Measurements from ENCODE around the gene DNM2. TPM values are rescaled to one million over a fixed set of nuclear protein-coding genes. Genes with fewer than 3 reads are reported as not detected.

Gene DNM2
- total and polyA plus RNA-seq, 10 of the 15 experiments (the other 5 are each of a cell fraction or from before 2014, with no cell fraction given), result 1.2 to 146 (median 68.9) TPM

- WGBS (ENCODE audit: insufficient coverage, insufficient replicate concordance, low lambda C conversion rate, missing lambda C conversion rate), result 44% methylated on average over 12 of the region's 12 CpGs
These were observed 13.1 kb downstream of the DNM2 start for GRCh38 chr19:10730932-10731331.

GRCh38 chr19:10735741-10736140 lies 17.9 kb downstream of the DNM2 start:
- Histone ChIP-seq H3K4me3 (no peak overlapping the region), H3K27me3 (replicated peaks in 1 of 2; ENCODE audit: control insufficient read depth in 2 of 2, insufficient read depth in 2 of 2, low read length in 1 of 2) (no peaks in the 10 kb centered on the region), H3K9ac (ENCODE audit: control insufficient read depth, insufficient read depth, low read length) (no peak overlapping the region), H3K36me3 (ENCODE audit: control insufficient read depth in 2 of 2, insufficient read depth in 2 of 2, low read length in 1 of 2) (peaks cover 2 to 3% of the 10 kb centered on the region in 2 experiments; a peak in 3 of 4 replicates), H3K27ac (ENCODE audit: control insufficient read depth, insufficient read depth) (no peak overlapping the region), H2AFZ (ENCODE audit: control insufficient read depth, low read depth, low read length) (no peak overlapping the region), H3K9me3 (replicated peaks; ENCODE audit: control insufficient read depth, insufficient read depth, low read length) (no peaks in the 10 kb centered on the region; the same call in 1 of the 3 replicates), H3K4me2 (ENCODE audit: control insufficient read depth, insufficient read depth) (no peak overlapping the region), H3K4me1 (ENCODE audit: control insufficient read depth, insufficient read depth, low read length) (peaks cover 28% of the 10 kb centered on the region), H4K20me1 (ENCODE audit: control insufficient read depth, insufficient read depth) (no peaks in the 10 kb centered on the region), H3K79me2 (ENCODE audit: control insufficient read depth, insufficient read depth, low read length) (peaks cover 70% of the 10 kb centered on the region)
- ChIA-PET RAD21 (ENCODE audit: unreplicated experiment) (interaction anchor here (0.6 to 1.4 kb wide), 2 partner anchors 18 to 22 kb away, joined by 4 read pairs; partner anchors contain the start of gene DNM2), CTCF (interaction anchor here (3.2 kb wide), 1 partner anchor 19 kb away, joined by 9 read pairs; the partner anchor contains the start of gene DNM2), SMC1A (ENCODE audit: uncharacterized antibody, unreplicated experiment) (interaction anchor here (1.3 kb wide), 1 partner anchor 19 kb away, joined by 3 read pairs; no protein-coding TSS in a partner anchor), POLR2A (interaction anchor here (0.6 kb wide), 1 partner anchor 226 kb away, joined by 4 read pairs; no protein-coding TSS in a partner anchor)
- DNase-seq (ENCODE audit: low read depth, low spot score), result no peak
- FAIRE-seq, result no peak
- intact Hi-C loops (cut with micrococcal nuclease; ENCODE audit: unreplicated experiment), result no loop called here
- BruUV-seq (replicated peaks), result no TSS peak
- 82% methylated on average over 5 of the region's 5 CpGs for WGBS (ENCODE audit: insufficient coverage, insufficient replicate concordance, low lambda C conversion rate, missing lambda C conversion rate)
- TF ChIP-seq IRF5 (IDR thresholded peaks at IDR 0.05; ENCODE audit: borderline replicate concordance), result no peak
- no peak for TF ChIP-seq HDAC6 (IDR thresholded peaks at IDR 0.05; ENCODE audit: unreplicated experiment)
- no peak for TF ChIP-seq TBL1XR1 (IDR thresholded peaks at IDR 0.05; ENCODE audit: low read depth, low read length)
- no peak for TF ChIP-seq RBBP5 (conservative IDR thresholded peaks at IDR 0.05)
- no peak for TF ChIP-seq TCF3 (IDR thresholded peaks at IDR 0.05; ENCODE audit: borderline replicate concordance, insufficient read depth, low read depth, low read length)
- TF ChIP-seq MTA3 (IDR thresholded peaks at IDR 0.05; ENCODE audit: borderline replicate concordance, low read length), result no peak
- no peak for TF ChIP-seq SKIL (IDR thresholded peaks at IDR 0.05; ENCODE audit: low read depth, poor library complexity, severe bottlenecking)
- TF ChIP-seq IRF4 (IDR thresholded peaks at IDR 0.05; ENCODE audit: low read depth, low read length), result no peak
- TF ChIP-seq FOS (IDR thresholded peaks at IDR 0.05; ENCODE audit: borderline replicate concordance, extremely low read depth, insufficient read length), result no peak
- ATAC-seq, result no peak
- in situ Hi-C loops (cut with MboI), result no loop called here

More at GRCh38 chr19:10730932-10731331, 13.1 kb downstream of the DNM2 start:
- SMC1A ChIA-PET (ENCODE audit: uncharacterized antibody, unreplicated experiment), result interaction anchor here (0.8 to 2.6 kb wide), 3 partner anchors 14 to 133 kb away, joined by 3 to 10 read pairs (median 4); partner anchors contain the start of gene DNM2
- Histone ChIP-seq H3K27me3 (replicated peaks in 1 of 2; ENCODE audit: control insufficient read depth in 2 of 2, insufficient read depth in 2 of 2, low read length in 1 of 2) (no peaks in the 10 kb centered on the region), H3K9me3 (replicated peaks; ENCODE audit: control insufficient read depth, insufficient read depth, low read length) (no peaks in the 10 kb centered on the region; the same call in 2 of the 3 replicates), H3K79me2 (ENCODE audit: control insufficient read depth, insufficient read depth, low read length) (peaks cover 71% of the 10 kb centered on the region), H4K20me1 (ENCODE audit: control insufficient read depth, insufficient read depth) (peaks cover 5% of the 10 kb centered on the region; the same call in 1 of the 2 replicates), H3K36me3 (ENCODE audit: control insufficient read depth in 2 of 2, insufficient read depth in 2 of 2, low read length in 1 of 2) (peaks cover 4 to 10% of the 10 kb centered on the region in 2 experiments; a peak in 3 of 4 replicates), H3K4me2 (ENCODE audit: control insufficient read depth, insufficient read depth) (peak overlapping the region; percentile 59), H2AFZ (ENCODE audit: control insufficient read depth, low read depth, low read length) (no peak overlapping the region), H3K4me3 (peak overlapping the region; percentile 0; the same call in 1 of the 2 replicates), H3K9ac (ENCODE audit: control insufficient read depth, insufficient read depth, low read length) (peak overlapping the region; percentile 35; the same call in 1 of the 2 replicates), H3K4me1 (ENCODE audit: control insufficient read depth, insufficient read depth, low read length) (peaks cover 20% of the 10 kb centered on the region), H3K27ac (ENCODE audit: control insufficient read depth, insufficient read depth) (peak overlapping the region; percentile 64)
- CTCF ChIA-PET, result interaction anchor here (1.0 to 1.3 kb wide), 3 partner anchors 14 to 133 kb away, joined by 3 to 5 read pairs (median 3); partner anchors contain the start of gene DNM2
- POLR2A ChIA-PET, result interaction anchor here (0.7 to 1.2 kb wide), 5 partner anchors 12 to 91 kb away, joined by 3 to 13 read pairs (median 5); no protein-coding TSS in a partner anchor
- RAD21 ChIA-PET (ENCODE audit: unreplicated experiment), result interaction anchor here (1.1 to 1.9 kb wide), 3 partner anchors 13 to 105 kb away, joined by 4 to 8 read pairs (median 4); partner anchors contain the start of genes DNM2 and TMED1
- intact Hi-C loops (cut with micrococcal nuclease; ENCODE audit: unreplicated experiment), result no loop called here
- ATAC-seq, result peak; percentile 62
- BruUV-seq (replicated peaks), result no TSS peak
- no peak for TF ChIP-seq RB1 (IDR thresholded peaks at IDR 0.05; ENCODE audit: borderline replicate concordance)
- TF ChIP-seq STAT1 (conservative IDR thresholded peaks at IDR 0.05), result no peak
- TF ChIP-seq POLR2A (IDR thresholded peaks at IDR 0.05; ENCODE audit: low read depth, low read length), result 0 out of 2 replicates have a peak, but pooled peaks have one; percentile 25
- DNase-seq (ENCODE audit: low read depth, low spot score), result no peak
- FAIRE-seq, result no peak
- in situ Hi-C loops (cut with MboI), result no loop called here
